Measurements from ENCODE around the gene ELMO1. TPM values are rescaled to one million over a fixed set of nuclear protein-coding genes. Genes with fewer than 3 reads are reported as not detected.

ELMO1 gene
- total RNA-seq, 1 donor from 2014 or later: 0.69 TPM

DNA sequence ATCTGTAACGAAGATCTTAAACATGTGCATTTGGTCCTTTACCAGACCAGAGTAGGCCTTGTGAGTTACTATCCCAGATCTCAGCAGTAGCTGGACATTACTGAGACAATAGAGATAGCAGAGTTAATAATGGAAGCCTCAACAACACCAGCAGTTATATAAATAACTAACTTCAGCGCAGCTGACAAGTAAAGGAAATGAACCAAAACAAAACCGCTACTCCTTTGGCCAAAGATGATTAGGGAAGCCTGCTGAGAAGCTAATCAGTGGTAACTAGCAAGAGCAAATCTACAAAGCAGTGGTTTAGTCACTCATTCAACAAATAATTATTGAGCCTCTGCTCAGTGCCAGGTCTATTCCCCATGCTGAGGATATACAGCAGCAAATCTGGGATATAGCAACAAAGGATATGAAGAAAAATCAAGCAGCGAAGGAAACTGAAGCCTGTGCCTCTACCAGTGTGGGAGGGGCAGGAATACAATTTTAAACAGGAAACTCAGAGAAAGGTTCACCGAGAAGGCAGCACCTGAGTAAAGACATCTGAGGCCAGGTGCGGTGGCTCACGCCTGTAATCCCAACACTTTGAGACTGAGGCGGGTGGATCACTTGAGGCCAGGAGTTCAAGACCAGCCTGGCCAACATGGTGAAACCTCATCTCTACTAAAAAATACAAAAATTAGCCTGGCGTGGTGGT, 103.6 kb downstream of the ELMO1 start:
- no peak for DNase-seq (ENCODE audit: low read depth)
- H3K4me3 ChIP-seq (ENCODE audit: low read depth, low read length): no peak overlapping the region
- no peak for TF ChIP-seq CTCF (conservative IDR thresholded peaks at IDR 0.05; ENCODE audit: low read depth, low read length)

DNA sequence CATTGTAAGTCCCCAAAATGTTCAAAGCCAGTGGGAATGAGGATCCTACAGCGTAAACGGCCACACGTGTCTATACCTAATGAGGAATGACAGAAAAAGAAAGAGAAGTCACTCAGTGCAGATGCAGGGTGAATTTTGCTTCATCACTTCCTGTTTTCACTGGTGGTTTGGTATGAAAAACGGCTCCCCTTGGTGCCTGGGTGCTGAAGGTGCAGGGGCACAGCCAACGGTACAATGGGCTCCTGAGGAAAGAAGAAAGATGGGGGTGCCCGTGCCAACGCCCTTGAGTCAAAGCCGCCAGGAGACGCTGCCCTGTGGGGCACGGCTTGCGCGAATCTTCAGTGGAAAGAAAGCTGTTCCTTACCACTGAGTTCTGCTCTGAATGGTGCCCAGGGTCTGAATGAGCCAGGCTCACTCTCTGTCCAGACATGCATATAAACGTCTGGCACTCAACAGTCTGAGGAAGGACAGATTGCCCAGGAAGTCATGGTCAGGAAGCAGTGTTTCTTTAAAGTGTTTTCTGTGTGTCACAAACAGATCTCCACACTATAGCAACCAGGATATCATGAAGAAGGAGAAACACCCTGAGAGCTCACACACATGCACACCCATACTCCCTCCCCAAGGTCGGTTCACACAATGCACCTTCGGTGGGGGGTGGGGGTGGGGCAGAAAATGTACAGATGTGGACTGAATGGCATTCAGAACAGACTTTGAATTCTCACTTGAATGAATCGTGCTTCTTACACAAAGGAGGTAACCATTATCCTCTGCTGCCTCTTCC, 105.8 kb downstream of the ELMO1 start:
- no peak overlapping the region for H3K4me3 ChIP-seq (ENCODE audit: low read depth, low read length)
- no peak for DNase-seq (ENCODE audit: low read depth)
- TF ChIP-seq CTCF (conservative IDR thresholded peaks at IDR 0.05; ENCODE audit: low read depth, low read length): no peak

DNA sequence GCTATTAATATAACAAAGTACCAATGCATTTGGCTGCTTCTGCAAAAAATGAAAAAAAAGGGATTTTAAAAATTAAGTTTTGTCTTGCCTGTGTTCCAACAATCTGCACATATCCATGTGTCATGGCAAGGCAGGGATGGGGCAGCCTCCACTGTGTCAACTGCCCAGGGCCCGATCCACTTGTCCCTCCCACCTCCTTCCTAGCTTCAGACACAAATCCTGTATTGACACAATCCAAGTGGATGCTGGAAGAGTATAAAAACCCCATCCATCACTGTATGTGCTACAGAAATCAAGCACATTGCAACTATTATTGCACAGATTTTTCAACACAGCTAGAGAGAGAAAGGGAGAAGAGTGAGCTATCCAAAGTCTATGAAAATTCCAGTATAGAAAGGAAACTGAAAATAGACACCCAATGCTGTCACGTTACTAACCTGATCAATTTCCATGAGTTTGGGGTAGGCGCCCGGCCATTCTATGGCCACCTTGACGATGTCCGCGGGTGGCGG, 106.4 kb downstream of the ELMO1 start:
- no peak overlapping the region for H3K4me3 ChIP-seq (ENCODE audit: low read depth, low read length)
- DNase-seq (ENCODE audit: low read depth): no peak
- TF ChIP-seq CTCF (conservative IDR thresholded peaks at IDR 0.05; ENCODE audit: low read depth, low read length): no peak

- DNase-seq (ENCODE audit: low read depth): no peak
- TF ChIP-seq CTCF (conservative IDR thresholded peaks at IDR 0.05; ENCODE audit: low read depth, low read length): no peak
Observed at GRCh38 chr7:37341033-37341630, 107.5 kb downstream of the ELMO1 start.

GRCh38 chr7:37338966-37339365, 109.7 kb downstream of the ELMO1 start:
- TF ChIP-seq CTCF (conservative IDR thresholded peaks at IDR 0.05; ENCODE audit: low read depth, low read length): no peak
- H3K4me3 ChIP-seq (ENCODE audit: low read depth, low read length): no peak overlapping the region
- no peak for DNase-seq (ENCODE audit: low read depth)

More at GRCh38 chr7:37341033-37341630, 107.5 kb downstream of the ELMO1 start:
- no peak overlapping the region for H3K4me3 ChIP-seq (ENCODE audit: low read depth, low read length)

DNA sequence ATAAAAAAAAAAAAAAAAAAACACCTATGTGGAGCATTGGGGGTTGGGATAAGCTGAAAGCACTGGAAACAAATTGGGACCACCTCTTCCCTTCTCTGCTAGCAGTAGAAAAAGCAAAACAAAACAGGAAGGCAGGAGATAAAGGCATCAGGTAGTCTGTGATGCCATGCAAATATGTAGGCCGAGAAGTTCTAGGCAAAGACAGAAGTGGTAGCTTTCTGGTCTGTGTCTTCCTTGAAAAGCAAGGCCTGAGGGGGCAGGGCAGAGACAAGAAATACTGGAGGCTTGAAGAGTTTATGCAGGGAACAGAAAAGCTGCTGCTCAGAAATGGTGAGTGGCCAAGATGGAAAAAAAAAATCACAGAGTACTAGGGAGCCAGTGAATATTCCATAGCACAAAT, 111.1 kb downstream of the ELMO1 start:
- DNase-seq (ENCODE audit: low read depth): no peak

More for the DNA sequence above, 111.1 kb downstream of the ELMO1 start:
- no peak overlapping the region for H3K4me3 ChIP-seq (ENCODE audit: low read depth, low read length)
- no peak for TF ChIP-seq CTCF (conservative IDR thresholded peaks at IDR 0.05; ENCODE audit: low read depth, low read length)

Measured in epithelial cell of proximal tubule (primary cell).